OCI-LY7 (cell line): ENCODE results near the gene DIPK1C.

Experiments used
- CTCF ChIP-seq: fragments of 200-600 bp; sonication (generic); conservative IDR thresholded peaks from 2 replicates; pipeline ENCODE4 v1.5.1; 2014; ENCODE audit warnings: mild to moderate bottlenecking, antibody characterized with exemption, low read length, moderate library complexity, mixed read lengths
- EZH2phosphoT487 ChIP-seq: fragments of 200-600 bp; sonication (generic); IDR thresholded peaks from 2 replicates; pipeline ENCODE4 v1.6.1; 2018; ENCODE audit warnings: low read depth, borderline replicate concordance, mild to moderate bottlenecking, mixed run types, antibody characterized with exemption, low read length, moderate library complexity, mixed read lengths

- TF ChIP-seq CTCF (no peak), EZH2phosphoT487 (no peak)
Measured at GRCh38 chr18:74492259-74492658, 35.2 kb upstream of the DIPK1C start.
